Kasumi-1 (cell line): ENCODE data around the gene MT1HL1.

Experiments
- DNase-seq, 2 experiments: peaks; one replicate each; lab custom pipeline; 2025; lab: John Stamatoyannopoulos, UW

MT1HL1 gene

GRCh38 chr1:237004116-237004515, at the start of gene MT1HL1:
Gene MT1HL1, minus strand, starts transcription at chr1:237004441. Its CDS starts 69 bp downstream, at chr1:237004372.
- no peak for DNase-seq

GRCh38 chr1:237050915-237051314, 46.7 kb upstream of the MT1HL1 start:
- no peak for DNase-seq

DNA sequence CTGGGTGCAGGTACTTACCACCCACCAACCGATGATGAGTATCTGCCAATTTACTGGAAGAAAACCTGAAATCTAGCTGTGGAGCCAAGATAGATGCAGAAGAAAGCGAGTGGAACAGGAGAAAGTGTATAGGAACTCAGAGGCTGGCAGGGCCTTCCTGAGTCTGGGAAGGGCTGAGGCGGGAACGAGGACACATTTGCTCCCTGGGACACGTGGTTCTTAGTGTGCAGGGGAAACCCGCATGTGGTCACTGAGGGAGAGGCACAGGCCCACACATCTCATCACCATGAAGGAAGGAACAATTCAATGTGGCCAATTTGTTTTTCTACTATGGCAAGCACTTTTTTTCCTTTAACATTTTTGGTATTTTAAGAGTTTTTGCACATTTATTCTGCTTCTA, 45.9 kb upstream of the MT1HL1 start:
- DNase-seq: no peak

GRCh38 chr1:237048803-237049202, 44.6 kb upstream of the MT1HL1 start:
- DNase-seq: no peak

- no peak for DNase-seq
Observed at GRCh38 chr1:237045278-237046016, 41.2 kb upstream of the MT1HL1 start.

DNA sequence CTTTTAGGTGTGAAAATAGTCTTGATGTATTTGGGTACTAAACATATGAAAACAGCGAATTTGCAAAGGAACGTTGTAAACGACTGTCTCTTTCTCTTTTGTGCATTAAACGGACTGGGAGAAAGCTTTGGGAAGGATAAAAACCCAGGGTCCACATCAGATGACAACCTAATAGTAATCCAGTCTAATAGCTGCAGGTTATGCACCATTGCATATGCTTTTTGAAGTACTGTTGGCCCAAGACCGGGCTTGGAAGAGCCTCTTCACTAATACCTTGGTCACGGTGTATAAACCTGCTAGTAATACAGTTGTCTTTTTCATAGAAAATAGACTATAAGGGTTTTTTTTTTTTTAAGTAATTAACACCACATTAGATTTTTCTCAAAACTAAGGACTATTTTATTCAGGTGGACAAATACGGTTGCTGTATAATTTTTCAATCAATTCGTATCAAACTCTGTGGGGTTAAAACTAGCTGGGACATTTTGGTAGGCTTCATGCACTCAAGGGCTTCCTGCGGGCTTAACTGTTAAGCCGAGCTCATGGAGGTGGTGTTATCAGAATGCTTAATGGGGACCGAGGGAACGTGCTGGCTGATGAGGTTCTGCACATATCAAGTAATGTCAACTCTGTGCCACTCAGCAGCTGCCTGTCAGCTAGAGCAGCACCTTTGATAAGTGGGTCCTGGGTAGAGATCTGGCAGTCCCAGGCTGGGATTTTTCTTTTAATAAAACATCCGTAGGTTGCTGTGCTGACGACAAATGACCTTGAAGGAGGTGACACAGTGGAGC, 39.8 kb upstream of the MT1HL1 start:
- no peak for DNase-seq

- no peak for DNase-seq
Observed at GRCh38 chr1:237042892-237043576, 38.8 kb upstream of the MT1HL1 start.

GRCh38 chr1:237042526-237042891, 38.3 kb upstream of the MT1HL1 start:
- DNase-seq: no peak

DNA sequence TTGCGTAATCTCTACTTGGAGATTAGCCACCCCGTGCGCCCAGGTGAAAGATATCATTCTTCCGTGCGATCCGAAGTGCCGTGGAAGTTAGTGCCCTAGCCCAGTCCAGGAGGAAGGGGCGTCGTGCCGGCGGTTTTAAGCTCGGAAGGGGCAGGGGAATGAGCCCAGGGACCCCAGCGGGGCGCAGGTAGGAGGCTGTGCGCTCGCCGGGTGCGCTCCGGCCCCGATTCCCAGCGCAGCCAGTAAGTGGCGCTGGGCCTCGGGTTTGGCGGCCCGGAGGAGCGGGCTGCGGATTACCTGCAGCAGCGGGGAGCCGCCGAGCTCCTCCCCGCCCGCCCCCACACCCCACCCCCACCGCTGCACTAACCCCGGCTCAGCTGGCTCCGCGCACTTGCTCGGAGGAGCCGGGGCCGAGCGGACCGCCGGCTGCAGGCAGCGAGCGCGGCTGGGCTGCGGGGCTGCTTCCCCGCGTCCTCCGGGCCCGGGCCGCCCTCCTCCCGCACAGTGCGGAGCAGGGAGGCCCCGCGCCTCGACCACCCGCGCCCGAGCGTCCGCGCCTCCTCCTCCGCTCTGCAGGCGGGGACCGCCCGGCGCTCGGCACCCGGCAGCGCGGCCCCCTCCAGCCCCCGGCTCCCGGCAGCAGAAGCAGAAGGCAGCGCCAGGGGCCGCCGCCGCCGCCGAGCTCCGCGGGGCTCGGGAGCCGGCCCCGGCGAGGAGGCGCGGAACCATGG, 37.7 kb upstream of the MT1HL1 start, which contains the start of gene RYR2:
Gene RYR2, plus strand, starts transcription at position 390 of the 731 bp plus-strand sequence. Its CDS starts 338 bp downstream, at position 728.
- no peak for DNase-seq

- no peak for DNase-seq
Observed at GRCh38 chr1:237041461-237041794, 37.2 kb upstream of the MT1HL1 start.

- no peak for DNase-seq
Observed at GRCh38 chr1:237040823-237041222, 36.6 kb upstream of the MT1HL1 start.

GRCh38 chr1:237038211-237038610, 34.0 kb upstream of the MT1HL1 start:
- no peak for DNase-seq

- DNase-seq: no peak
Observed at GRCh38 chr1:237035759-237036158, 31.5 kb upstream of the MT1HL1 start.

DNA sequence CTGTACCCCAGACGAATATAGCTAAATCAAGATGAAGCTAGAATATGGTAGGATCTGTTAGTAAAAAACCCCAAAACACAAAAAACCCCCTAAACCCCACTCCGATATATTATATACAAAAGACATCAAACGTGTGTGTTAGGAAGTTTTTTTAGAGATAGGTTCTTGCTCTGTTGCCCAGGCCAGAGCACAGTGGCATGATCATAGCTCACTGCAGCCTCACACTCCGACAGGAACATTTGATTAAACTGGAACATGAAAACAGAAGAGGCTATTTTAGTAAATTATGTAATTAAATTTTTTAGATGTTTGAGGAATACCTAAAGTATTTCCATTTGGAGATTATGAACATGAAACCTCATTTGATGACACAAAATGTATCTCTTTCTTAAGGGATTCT, 29.6 kb upstream of the MT1HL1 start:
- no peak for DNase-seq

DNA sequence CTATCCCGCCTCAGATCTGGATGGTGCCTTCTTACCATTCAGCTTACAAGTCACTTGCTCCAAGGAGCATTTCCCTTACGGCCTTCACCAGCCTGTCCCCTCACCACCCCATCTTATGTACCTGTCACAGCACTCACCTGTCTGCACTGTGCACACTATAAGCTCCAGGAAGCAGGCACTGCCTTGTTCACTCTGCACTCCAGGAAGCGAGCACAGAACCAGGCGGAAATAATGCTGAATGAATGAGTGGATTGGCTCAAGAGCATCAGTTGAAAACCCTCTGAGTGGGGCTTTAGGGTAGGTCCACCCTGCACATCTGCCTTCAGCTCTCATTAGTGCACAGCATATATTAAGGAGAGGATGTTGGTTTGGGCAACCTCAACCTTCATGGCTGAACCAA, 28.8 kb upstream of the MT1HL1 start:
- DNase-seq: no peak

DNA sequence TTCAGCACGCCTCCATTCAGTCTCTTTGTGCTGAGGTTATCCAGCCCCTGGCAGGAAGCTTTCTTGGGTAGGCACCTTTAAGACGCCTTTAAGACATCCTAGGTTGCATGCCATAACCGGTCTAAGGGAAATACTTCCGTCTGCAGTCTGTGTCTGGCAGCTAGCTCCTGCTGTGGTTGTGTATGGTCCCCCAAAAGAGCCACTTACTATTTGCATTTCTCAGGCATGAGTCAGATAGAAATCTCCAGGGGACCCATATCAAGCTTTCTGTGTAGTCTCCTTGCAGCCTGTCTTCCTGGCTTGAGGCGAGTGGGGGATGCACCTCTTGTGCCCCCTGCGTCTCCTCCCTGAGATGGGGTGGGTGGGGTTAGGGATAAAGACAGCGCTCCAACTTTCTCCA, 27.8 kb upstream of the MT1HL1 start:
- DNase-seq: no peak

- DNase-seq: no peak
Observed at GRCh38 chr1:237031480-237031879, 27.2 kb upstream of the MT1HL1 start.

GRCh38 chr1:237029850-237030535, 25.8 kb upstream of the MT1HL1 start:
- no peak for DNase-seq

GRCh38 chr1:237029240-237029639, 25.0 kb upstream of the MT1HL1 start:
- DNase-seq: no peak

GRCh38 chr1:237025358-237026074, 21.3 kb upstream of the MT1HL1 start:
- no peak for DNase-seq

DNA sequence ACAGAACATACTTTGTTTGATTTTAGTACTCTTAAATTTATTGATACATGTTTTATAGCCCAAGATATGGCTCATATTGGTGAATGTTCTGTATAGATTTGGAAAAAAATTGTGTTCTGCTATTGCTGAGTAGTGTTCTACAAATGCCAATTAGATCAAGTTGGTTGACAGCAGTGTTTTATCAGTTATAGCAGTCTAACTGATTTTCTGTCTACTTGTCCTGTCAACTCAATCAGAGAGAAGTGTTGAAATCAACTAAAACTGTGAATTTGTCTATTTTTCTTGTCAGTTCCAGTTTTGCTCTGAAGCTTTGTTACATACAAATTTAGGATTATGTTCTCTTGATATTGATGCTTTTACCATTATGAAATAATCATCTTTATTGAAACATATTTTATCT, 14.7 kb upstream of the MT1HL1 start:
- DNase-seq: no peak
